MM.1S (cell line): ENCODE measurements around the gene PRKAR1B.

Experiments used
- DNase-seq: peaks from one replicate; pipeline ENCODE4 v3.0.0-alpha.2; 2015
- H2AFZ ChIP-seq: fragments of 300-600 bp; sonication (generic); 2 replicates; pipeline ENCODE4 v1.6.0; 2016; ENCODE audit warnings: antibody characterized with exemption, low read length
- H3F3A ChIP-seq: fragments of 300-600 bp; sonication (generic); 2 replicates; pipeline ENCODE4 v1.6.1; 2016; ENCODE audit warnings: mild to moderate bottlenecking, antibody characterized with exemption, low read length, moderate library complexity, mixed read lengths; ENCODE audit not compliant: insufficient read depth
- H3K27ac ChIP-seq: fragments of 300-600 bp; sonication (generic); 2 replicates; pipeline ENCODE4 v1.5.1; 2016; ENCODE audit warnings: mild to moderate bottlenecking, low read length
- H3K27me3 ChIP-seq: fragments of 300-600 bp; sonication (generic); replicated peaks from 2 replicates; pipeline ENCODE4 v1.6.0; 2016; ENCODE audit warnings: low read length; ENCODE audit not compliant: insufficient read depth
- H3K36me3 ChIP-seq: fragments of 300-600 bp; sonication (generic); replicated peaks from 2 replicates; pipeline ENCODE4 v1.6.1; 2016; ENCODE audit warnings: mild to moderate bottlenecking, low read length, mixed read lengths; ENCODE audit not compliant: insufficient read depth
- H3K4me1 ChIP-seq: fragments of 300-600 bp; sonication (generic); 2 replicates; pipeline ENCODE4 v1.6.1; 2016; ENCODE audit warnings: low read length, mixed read lengths
- H3K4me2 ChIP-seq: fragments of 300-600 bp; sonication (generic); 2 replicates; pipeline ENCODE4 v1.6.0; 2016; ENCODE audit warnings: low read depth, low read length
- H3K4me3 ChIP-seq: fragments of 300-600 bp; sonication (generic); 2 replicates; pipeline ENCODE4 v1.5.1; 2016; ENCODE audit warnings: low read length, mixed read lengths
- H3K79me2 ChIP-seq: fragments of 300-600 bp; sonication (generic); 2 replicates; pipeline ENCODE4 v1.6.1; 2016; ENCODE audit warnings: mixed run types, low read length, mixed read lengths
- H3K9ac ChIP-seq: fragments of 300-600 bp; sonication (generic); 2 replicates; pipeline ENCODE4 v1.6.1; 2016; ENCODE audit warnings: low read length, mixed read lengths
- H3K9me2 ChIP-seq: fragments of 300-600 bp; sonication (generic); replicated peaks from 2 replicates; pipeline ENCODE4 v1.6.1; 2016; ENCODE audit warnings: mild to moderate bottlenecking, low read length, mixed read lengths; ENCODE audit not compliant: insufficient read depth
- H3K9me3 ChIP-seq: fragments of 300-600 bp; sonication (generic); replicated peaks from 2 replicates; pipeline ENCODE4 v1.6.1; 2016; ENCODE audit warnings: mild to moderate bottlenecking, low read length, mixed read lengths; ENCODE audit not compliant: insufficient read depth
- H4K20me1 ChIP-seq: fragments of 300-600 bp; sonication (generic); 2 replicates; pipeline ENCODE4 v1.6.1; 2016; ENCODE audit warnings: mild to moderate bottlenecking, low read length, moderate library complexity, mixed read lengths; ENCODE audit not compliant: insufficient read depth
- CTCF ChIP-seq: fragments of 300-600 bp; sonication (generic); IDR thresholded peaks from 2 replicates; pipeline ENCODE4 v1.5.1; 2016; ENCODE audit warnings: antibody characterized with exemption, low read length, mixed read lengths
- EZH2 ChIP-seq: fragments of 300-600 bp; sonication (generic); optimal IDR thresholded peaks from 2 replicates; pipeline ENCODE3; 2017; ENCODE audit warnings: low read depth, mild to moderate bottlenecking, antibody characterized with exemption, low read length, mixed read lengths
- EZH2phosphoT487 ChIP-seq: fragments of 300-600 bp; sonication (generic); IDR thresholded peaks from 2 replicates; pipeline ENCODE4 v1.6.1; 2018; ENCODE audit warnings: antibody characterized with exemption, low read length

PRKAR1B gene

GRCh38 chr7:549891-550625, 177.0 kb downstream of the PRKAR1B start:
- Histone ChIP-seq H3K36me3 (no peaks in the 10 kb centered on the region), H3K9me3 (no peaks in the 10 kb centered on the region), H3F3A (no peaks in the 10 kb centered on the region), H3K27ac (no peak overlapping the region), H4K20me1 (no peaks in the 10 kb centered on the region), H3K79me2 (no peaks in the 10 kb centered on the region), H3K9me2 (no peaks in the 10 kb centered on the region), H3K4me1 (no peaks in the 10 kb centered on the region), H2AFZ (no peak overlapping the region), H3K4me3 (no peak overlapping the region), H3K4me2 (no peak overlapping the region), H3K27me3 (no peaks in the 10 kb centered on the region), H3K9ac (no peak overlapping the region)
- DNase-seq: no peak
- TF ChIP-seq EZH2phosphoT487: no peak
- TF ChIP-seq CTCF: no peak
- TF ChIP-seq EZH2: no peak

GRCh38 chr7:549066-549890, 177.8 kb downstream of the PRKAR1B start:
- H3K4me1 ChIP-seq: no peaks in the 10 kb centered on the region
- no peak overlapping the region for H3K4me2 ChIP-seq
- H4K20me1 ChIP-seq: no peaks in the 10 kb centered on the region
- no peaks in the 10 kb centered on the region for H3K79me2 ChIP-seq
- no peaks in the 10 kb centered on the region for H3K9me2 ChIP-seq
- no peak overlapping the region for H3K27ac ChIP-seq
- no peak overlapping the region for H3K9ac ChIP-seq
- H3K9me3 ChIP-seq: no peaks in the 10 kb centered on the region
- no peaks in the 10 kb centered on the region for H3F3A ChIP-seq
- DNase-seq: no peak
- H3K36me3 ChIP-seq: no peaks in the 10 kb centered on the region
- TF ChIP-seq EZH2phosphoT487 (no peak), CTCF (no peak), EZH2 (no peak)
- H3K27me3 ChIP-seq: no peaks in the 10 kb centered on the region
- no peak overlapping the region for H2AFZ ChIP-seq
- no peak overlapping the region for H3K4me3 ChIP-seq

- no peak overlapping the region for H3K27ac ChIP-seq
These were observed 178.7 kb downstream of the PRKAR1B start for GRCh38 chr7:548401-548800.

More at GRCh38 chr7:548401-548800, 178.7 kb downstream of the PRKAR1B start:
- Histone ChIP-seq H2AFZ (no peak overlapping the region), H3K4me2 (no peak overlapping the region), H3K4me1 (no peaks in the 10 kb centered on the region), H3K4me3 (no peak overlapping the region), H3K36me3 (no peaks in the 10 kb centered on the region), H3K27me3 (no peaks in the 10 kb centered on the region), H3K9ac (no peak overlapping the region), H3K9me3 (no peaks in the 10 kb centered on the region), H4K20me1 (no peaks in the 10 kb centered on the region), H3F3A (no peaks in the 10 kb centered on the region), H3K9me2 (no peaks in the 10 kb centered on the region), H3K79me2 (no peaks in the 10 kb centered on the region)
- DNase-seq: no peak
- no peak for TF ChIP-seq EZH2phosphoT487
- no peak for TF ChIP-seq CTCF
- no peak for TF ChIP-seq EZH2
